Measurements from ENCODE around the gene LRRC41.
A peak's percentile ranks its signal among the peaks of the same experiment; 100 is the strongest.
"Not testable (repeated sequence)": the region's sequence is repeated elsewhere in the genome, so short reads cannot be mapped to it uniquely, and the experiment has no call there.

Gene LRRC41

GRCh38 chr1:46334030-46334384 is 30.6 kb upstream of the LRRC41 start:
- no peak overlapping the region for H3K27ac Mint-ChIP-seq
- peaks cover 6% of the 10 kb centered on the region for H3K4me1 Mint-ChIP-seq (ENCODE audit: low read depth)
- H3K27me3 Mint-ChIP-seq: no peaks in the 10 kb centered on the region
- no peak overlapping the region for H3K4me3 Mint-ChIP-seq
- intact Hi-C loops (cut with micrococcal nuclease): no loop called here
- H3K36me3 Mint-ChIP-seq (ENCODE audit: low read depth): no peaks in the 10 kb centered on the region
- no peaks in the 10 kb centered on the region for H3K9me3 Mint-ChIP-seq

DNA sequence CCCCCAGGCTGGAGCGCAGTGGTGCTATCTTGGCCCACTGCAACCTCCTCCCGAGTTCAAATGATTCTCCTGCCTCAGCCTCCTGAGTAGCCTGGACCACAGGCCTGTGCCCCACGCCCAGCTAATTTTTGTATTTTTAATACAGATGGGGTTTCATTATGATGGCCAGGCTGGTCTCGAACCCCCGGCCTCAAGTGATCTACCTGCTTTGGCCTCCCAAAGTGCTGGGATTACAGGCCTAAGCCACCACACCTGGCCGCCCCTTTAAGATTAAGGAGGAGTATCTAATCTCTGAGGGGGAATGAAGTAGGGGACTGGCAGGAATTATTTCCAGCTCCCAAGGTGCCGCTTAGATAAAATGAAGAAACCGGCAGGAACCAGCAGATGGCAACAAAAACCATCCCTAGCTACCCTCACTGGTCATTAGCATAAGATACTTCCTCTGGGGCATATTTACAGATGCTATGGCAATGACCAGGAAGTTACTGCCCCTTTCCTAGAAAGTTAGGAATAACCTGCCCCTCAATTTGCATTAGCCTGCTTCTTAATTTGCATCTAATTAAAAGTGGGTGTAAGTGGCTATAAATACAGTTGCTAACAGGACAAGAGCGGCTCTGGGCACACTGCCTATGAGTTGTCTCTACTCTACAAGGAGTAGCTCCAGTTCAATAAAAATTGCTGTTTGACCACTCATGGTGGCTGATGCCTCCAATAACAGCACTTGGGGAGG is 30.0 kb upstream of the LRRC41 start:
- intact Hi-C loops (cut with micrococcal nuclease): loop anchor here (1.0 kb wide), 1 partner anchor 15 kb away; no protein-coding TSS in a partner anchor
- Mint-ChIP-seq H3K4me1 (ENCODE audit: low read depth) (peaks cover 6% of the 10 kb centered on the region), H3K9me3 (no peaks in the 10 kb centered on the region), H3K27me3 (no peaks in the 10 kb centered on the region), H3K36me3 (ENCODE audit: low read depth) (no peaks in the 10 kb centered on the region), H3K27ac (no peak overlapping the region), H3K4me3 (no peak overlapping the region)

DNA sequence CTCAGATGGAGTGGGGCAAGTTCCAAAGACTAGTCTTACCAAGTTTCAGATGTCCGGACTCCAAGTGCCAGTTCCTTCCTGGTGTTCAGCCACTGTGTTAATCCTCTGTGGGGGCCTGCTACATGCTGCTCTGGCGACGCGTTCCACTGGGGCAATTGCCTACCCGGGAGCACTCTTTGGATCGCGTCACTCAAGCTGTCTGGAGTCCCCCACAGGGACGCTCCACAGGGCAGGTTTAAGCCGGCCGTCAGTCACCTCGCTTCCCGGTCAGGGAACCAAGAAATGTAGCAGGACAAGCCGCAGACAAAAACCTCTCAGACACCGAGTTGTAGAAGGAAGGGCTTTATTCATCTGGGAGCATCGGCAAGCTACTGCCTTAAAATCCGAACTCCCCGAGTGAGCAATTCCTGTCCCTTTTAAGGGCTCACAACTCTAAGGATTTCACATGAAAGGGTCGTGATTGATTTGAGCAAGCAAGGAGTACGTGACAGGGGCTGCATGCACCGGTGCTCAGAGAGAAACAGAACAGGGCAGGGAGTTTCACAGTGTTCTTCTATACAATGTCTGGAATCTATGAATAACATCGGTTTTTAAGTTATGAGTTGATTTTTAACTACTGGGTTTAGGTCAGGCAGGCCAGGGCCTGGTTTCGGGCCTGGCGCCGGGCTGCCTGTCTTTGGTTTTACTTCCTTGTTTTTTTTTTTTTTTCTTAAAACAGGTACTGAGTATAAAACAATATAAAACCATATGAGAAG is 28.5 kb upstream of the LRRC41 start:
- H3K27ac Mint-ChIP-seq; H3K4me3 Mint-ChIP-seq; intact Hi-C loops (cut with micrococcal nuclease); H3K9me3 Mint-ChIP-seq; H3K4me1 Mint-ChIP-seq (ENCODE audit: low read depth); H3K36me3 Mint-ChIP-seq (ENCODE audit: low read depth); H3K27me3 Mint-ChIP-seq: not testable (repeated sequence)

- H3K27ac Mint-ChIP-seq; H3K9me3 Mint-ChIP-seq; intact Hi-C loops (cut with micrococcal nuclease); H3K4me3 Mint-ChIP-seq; H3K36me3 Mint-ChIP-seq (ENCODE audit: low read depth); H3K27me3 Mint-ChIP-seq: not testable (repeated sequence)
- peaks cover 12% of the 10 kb centered on the region for H3K4me1 Mint-ChIP-seq (ENCODE audit: low read depth)
These were observed 27.0 kb upstream of the LRRC41 start for GRCh38 chr1:46330381-46330780.

- intact Hi-C loops (cut with micrococcal nuclease); H3K27me3 Mint-ChIP-seq; H3K36me3 Mint-ChIP-seq (ENCODE audit: low read depth); H3K9me3 Mint-ChIP-seq; H3K4me3 Mint-ChIP-seq; H3K27ac Mint-ChIP-seq: not testable (repeated sequence)
- peaks cover 15% of the 10 kb centered on the region for H3K4me1 Mint-ChIP-seq (ENCODE audit: low read depth)
These were observed 26.4 kb upstream of the LRRC41 start for GRCh38 chr1:46329807-46330206.

GRCh38 chr1:46328182-46328581 is 24.8 kb upstream of the LRRC41 start:
- peaks cover 15% of the 10 kb centered on the region for H3K4me1 Mint-ChIP-seq (ENCODE audit: low read depth)
- H3K27me3 Mint-ChIP-seq; H3K9me3 Mint-ChIP-seq; H3K4me3 Mint-ChIP-seq; H3K36me3 Mint-ChIP-seq (ENCODE audit: low read depth); H3K27ac Mint-ChIP-seq; intact Hi-C loops (cut with micrococcal nuclease): not testable (repeated sequence)

GRCh38 chr1:46325285-46326076 is 22.1 kb upstream of the LRRC41 start:
- H3K4me3 Mint-ChIP-seq; intact Hi-C loops (cut with micrococcal nuclease); H3K27me3 Mint-ChIP-seq; H3K9me3 Mint-ChIP-seq; H3K4me1 Mint-ChIP-seq (ENCODE audit: low read depth); H3K36me3 Mint-ChIP-seq (ENCODE audit: low read depth): not testable (repeated sequence)
- H3K27ac Mint-ChIP-seq: peak overlapping the region; percentile 75

DNA sequence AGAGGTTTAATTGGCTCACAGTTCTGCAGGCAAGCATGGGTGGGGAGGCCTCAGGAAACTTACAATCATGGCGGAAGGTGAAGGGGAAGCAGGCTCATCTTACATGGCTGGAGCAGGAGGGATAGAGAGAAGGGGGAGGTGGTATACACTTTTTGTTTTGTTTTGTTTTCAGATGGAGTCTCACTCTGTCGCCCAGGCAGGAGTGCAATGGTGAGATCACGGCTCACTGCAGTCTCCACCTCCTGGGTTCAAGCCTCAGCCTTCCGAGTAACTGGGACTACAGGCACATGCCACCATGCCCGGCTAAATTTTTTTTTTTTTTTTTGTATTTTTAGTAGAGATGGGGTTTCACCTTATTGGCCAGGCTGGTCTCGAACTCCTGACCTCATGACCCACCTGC is 18.8 kb upstream of the LRRC41 start:
- not testable (repeated sequence) for H3K27me3 Mint-ChIP-seq; H3K4me1 Mint-ChIP-seq (ENCODE audit: low read depth); H3K27ac Mint-ChIP-seq

GRCh38 chr1:46319960-46320914 is 16.8 kb upstream of the LRRC41 start:
- H3K4me1 Mint-ChIP-seq (ENCODE audit: low read depth); intact Hi-C loops (cut with micrococcal nuclease); H3K27me3 Mint-ChIP-seq; H3K4me3 Mint-ChIP-seq; H3K9me3 Mint-ChIP-seq; H3K27ac Mint-ChIP-seq: not testable (repeated sequence)
- peaks cover 33% of the 10 kb centered on the region for H3K36me3 Mint-ChIP-seq (ENCODE audit: low read depth)

More for the DNA sequence above, 18.8 kb upstream of the LRRC41 start:
- H3K4me3 Mint-ChIP-seq; intact Hi-C loops (cut with micrococcal nuclease); H3K9me3 Mint-ChIP-seq: not testable (repeated sequence)
- peaks cover 14% of the 10 kb centered on the region for H3K36me3 Mint-ChIP-seq (ENCODE audit: low read depth)

DNA sequence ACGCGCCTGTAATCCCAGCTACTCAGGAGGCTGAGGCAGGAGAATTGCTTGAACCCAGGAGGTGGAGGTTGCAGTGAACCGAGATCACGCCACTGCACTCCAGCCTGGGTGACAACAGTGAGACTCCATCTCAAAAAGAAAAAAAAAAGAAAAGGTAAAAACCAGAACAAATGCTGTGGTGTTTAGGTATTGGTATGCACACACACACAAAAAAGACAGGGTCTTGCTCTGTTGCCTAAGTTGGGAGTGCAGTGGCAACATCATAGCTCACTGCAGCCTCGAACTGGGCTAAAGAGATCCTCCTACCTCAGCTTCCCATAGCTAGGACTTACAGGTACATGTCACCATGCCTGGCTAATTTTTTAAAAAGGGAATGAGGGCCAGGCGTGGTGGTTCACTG is 15.9 kb upstream of the LRRC41 start:
- intact Hi-C loops (cut with micrococcal nuclease): not testable (repeated sequence)

GRCh38 chr1:46317323-46317722 is 13.9 kb upstream of the LRRC41 start:
- Mint-ChIP-seq H3K36me3 (ENCODE audit: low read depth) (peaks cover 62% of the 10 kb centered on the region), H3K27me3 (no peaks in the 10 kb centered on the region), H3K9me3 (no peaks in the 10 kb centered on the region), H3K27ac (no peak overlapping the region), H3K4me1 (ENCODE audit: low read depth) (no peaks in the 10 kb centered on the region), H3K4me3 (no peak overlapping the region)
- intact Hi-C loops (cut with micrococcal nuclease): no loop called here

More for the DNA sequence above, 15.9 kb upstream of the LRRC41 start:
- H3K36me3 Mint-ChIP-seq (ENCODE audit: low read depth): peaks cover 42% of the 10 kb centered on the region
- not testable (repeated sequence) for H3K4me1 Mint-ChIP-seq (ENCODE audit: low read depth); H3K27ac Mint-ChIP-seq; H3K9me3 Mint-ChIP-seq; H3K4me3 Mint-ChIP-seq; H3K27me3 Mint-ChIP-seq

DNA sequence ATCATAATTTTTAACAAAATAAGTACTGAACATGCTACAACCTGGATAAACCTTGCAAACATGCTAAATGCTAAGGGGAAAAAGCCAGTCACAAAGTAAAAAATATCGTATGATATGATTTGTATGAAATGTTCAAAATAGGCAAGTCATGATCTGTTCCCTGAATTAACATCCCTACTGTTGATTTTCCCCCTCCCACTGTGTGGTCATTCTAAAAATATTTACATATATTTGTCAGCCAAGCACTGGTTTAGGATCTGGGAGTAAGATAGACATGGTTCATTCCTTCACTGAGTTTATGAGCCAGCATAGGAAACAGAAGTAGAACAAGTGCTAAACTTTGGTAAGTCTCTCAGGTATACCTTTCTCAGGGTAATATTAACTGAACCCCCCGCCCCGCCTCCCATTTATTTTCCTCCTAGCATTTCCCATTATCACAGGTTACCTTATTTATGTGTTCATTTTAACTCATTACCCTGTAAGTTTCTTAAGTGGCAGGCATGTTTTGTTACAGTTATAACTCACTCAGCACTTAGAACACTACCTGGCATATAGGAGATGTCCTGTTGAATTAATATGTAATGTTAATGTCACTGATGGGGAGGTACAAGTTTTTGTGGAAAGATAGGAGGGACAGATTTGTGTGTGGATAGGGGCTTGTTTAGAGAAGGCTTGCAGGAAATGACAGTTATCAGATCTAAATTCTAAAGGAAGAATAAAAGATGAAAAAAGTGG is 12.4 kb upstream of the LRRC41 start:
- no peak overlapping the region for H3K27ac Mint-ChIP-seq
- H3K4me3 Mint-ChIP-seq: no peak overlapping the region
- H3K27me3 Mint-ChIP-seq: no peaks in the 10 kb centered on the region
- H3K4me1 Mint-ChIP-seq (ENCODE audit: low read depth): no peaks in the 10 kb centered on the region
- intact Hi-C loops (cut with micrococcal nuclease): no loop called here
- peaks cover 77% of the 10 kb centered on the region for H3K36me3 Mint-ChIP-seq (ENCODE audit: low read depth)
- no peaks in the 10 kb centered on the region for H3K9me3 Mint-ChIP-seq

DNA sequence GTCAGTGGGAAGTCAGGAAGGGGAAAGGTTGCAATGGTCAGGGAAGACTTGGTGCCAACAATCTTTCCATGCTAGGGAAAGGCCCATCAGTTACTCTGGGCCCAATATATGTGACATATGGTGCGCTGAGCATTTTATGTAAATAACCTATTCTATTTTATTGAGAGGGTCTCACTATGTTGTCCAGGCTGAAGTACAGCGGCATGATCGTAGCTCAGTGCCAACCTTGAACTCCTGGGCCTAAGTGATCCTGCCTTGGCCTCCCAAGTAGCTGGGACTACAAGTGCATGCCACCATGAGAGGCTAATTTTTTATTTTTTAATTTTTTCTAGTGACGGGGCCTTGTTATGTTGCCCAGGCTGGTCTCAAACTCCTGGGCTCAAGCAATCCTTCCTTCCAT is 6.9 kb upstream of the LRRC41 start:
- no peak overlapping the region for H3K27ac Mint-ChIP-seq
- H3K4me1 Mint-ChIP-seq (ENCODE audit: low read depth): peaks cover 35% of the 10 kb centered on the region
- H3K9me3 Mint-ChIP-seq: no peaks in the 10 kb centered on the region
- no peaks in the 10 kb centered on the region for H3K27me3 Mint-ChIP-seq
- peaks cover 91% of the 10 kb centered on the region for H3K36me3 Mint-ChIP-seq (ENCODE audit: low read depth)
- intact Hi-C loops (cut with micrococcal nuclease): no loop called here
- H3K4me3 Mint-ChIP-seq: no peak overlapping the region
